Bronchial epithelial cell (primary cell): ENCODE measurements around the gene PTF1A. TPM values are rescaled to one million over a fixed set of nuclear protein-coding genes. Genes with fewer than 3 reads are reported as not detected.

Source experiments
- DNase-seq: peaks from one replicate; pipeline ENCODE4 v3.0.0-alpha.2; 2010; ENCODE audit warnings: low read depth
- FAIRE-seq: peaks from 2 replicates; lab custom pipeline; 2011; peaks lifted over from hg19 to GRCh38; lab: Jason Lieb, UNC
- H3K27me3 ChIP-seq: 2 replicates; pipeline ENCODE4 v1.5.1; 2011; ENCODE audit warnings: low read length; ENCODE audit not compliant: control insufficient read depth, insufficient read depth
- H3K36me3 ChIP-seq: 2 replicates; pipeline ENCODE4 v1.5.1; 2011; ENCODE audit warnings: low read length; ENCODE audit not compliant: control insufficient read depth, insufficient read depth
- H3K4me3 ChIP-seq: 2 replicates; pipeline ENCODE4 v1.5.1; 2011; ENCODE audit warnings: mild to moderate bottlenecking, low read depth, low read length, control low read depth
- total RNA-seq: library from RNA; depleted of rRNA; stranded (reverse); fragments of >200 nt; gene quantifications from 2 replicates; pipeline ENCODE4 v1.2.1, GENCODE V29; 2014
- TF ChIP-seq, protein P1 (sequence below): IDR thresholded peaks from 2 replicates; pipeline ENCODE4 v1.5.1; 2011; ENCODE audit warnings: mild to moderate bottlenecking, moderate library complexity, low read length, control low read depth, inconsistent platforms; ENCODE audit not compliant: insufficient read depth, severe bottlenecking

The PTF1A gene
- total RNA-seq, 1 donor from 2014 or later: not detected

DNA sequence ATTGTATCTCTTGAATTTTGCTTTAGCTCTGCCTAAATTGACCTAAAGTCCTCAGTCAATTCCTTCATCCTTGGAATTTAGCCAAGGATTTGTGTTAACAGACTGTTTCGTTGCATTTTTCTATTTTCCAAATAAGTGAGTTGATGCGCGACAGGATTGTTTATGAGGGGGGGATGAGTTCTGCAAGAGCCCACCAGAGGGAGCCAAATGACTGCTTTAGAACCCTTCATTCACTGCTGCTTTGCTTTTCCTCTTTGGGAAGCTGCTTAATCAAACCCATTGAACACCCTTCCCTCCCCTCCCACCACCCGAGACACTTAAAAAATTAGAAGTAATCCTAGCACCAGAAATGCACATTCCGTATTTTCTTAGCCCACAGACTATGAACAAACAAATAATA is 33.7 kb upstream of the PTF1A start:
- DNase-seq: peak; percentile 57
- FAIRE-seq: no peak
- Histone ChIP-seq H3K36me3 (no peaks in the 10 kb centered on the region), H3K4me3 (no peak overlapping the region), H3K27me3 (no peaks in the 10 kb centered on the region)
- TF ChIP-seq, protein P1, sequence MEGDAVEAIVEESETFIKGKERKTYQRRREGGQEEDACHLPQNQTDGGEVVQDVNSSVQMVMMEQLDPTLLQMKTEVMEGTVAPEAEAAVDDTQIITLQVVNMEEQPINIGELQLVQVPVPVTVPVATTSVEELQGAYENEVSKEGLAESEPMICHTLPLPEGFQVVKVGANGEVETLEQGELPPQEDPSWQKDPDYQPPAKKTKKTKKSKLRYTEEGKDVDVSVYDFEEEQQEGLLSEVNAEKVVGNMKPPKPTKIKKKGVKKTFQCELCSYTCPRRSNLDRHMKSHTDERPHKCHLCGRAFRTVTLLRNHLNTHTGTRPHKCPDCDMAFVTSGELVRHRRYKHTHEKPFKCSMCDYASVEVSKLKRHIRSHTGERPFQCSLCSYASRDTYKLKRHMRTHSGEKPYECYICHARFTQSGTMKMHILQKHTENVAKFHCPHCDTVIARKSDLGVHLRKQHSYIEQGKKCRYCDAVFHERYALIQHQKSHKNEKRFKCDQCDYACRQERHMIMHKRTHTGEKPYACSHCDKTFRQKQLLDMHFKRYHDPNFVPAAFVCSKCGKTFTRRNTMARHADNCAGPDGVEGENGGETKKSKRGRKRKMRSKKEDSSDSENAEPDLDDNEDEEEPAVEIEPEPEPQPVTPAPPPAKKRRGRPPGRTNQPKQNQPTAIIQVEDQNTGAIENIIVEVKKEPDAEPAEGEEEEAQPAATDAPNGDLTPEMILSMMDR: peak; percentile 91

GRCh38 chr10:23171232-23171876 is 20.8 kb upstream of the PTF1A start:
- TF ChIP-seq, protein P1: no peak
- DNase-seq (peak; percentile 8), FAIRE-seq (no peak)
- Histone ChIP-seq H3K27me3 (peaks cover 28% of the 10 kb centered on the region), H3K36me3 (no peaks in the 10 kb centered on the region), H3K4me3 (no peak overlapping the region)

- Histone ChIP-seq H3K4me3 (no peak overlapping the region), H3K27me3 (peaks cover 28% of the 10 kb centered on the region), H3K36me3 (no peaks in the 10 kb centered on the region)
- TF ChIP-seq, protein P1: no peak
- FAIRE-seq (no peak), DNase-seq (no peak)
Measured at GRCh38 chr10:23172429-23173213, 19.5 kb upstream of the PTF1A start.

DNA sequence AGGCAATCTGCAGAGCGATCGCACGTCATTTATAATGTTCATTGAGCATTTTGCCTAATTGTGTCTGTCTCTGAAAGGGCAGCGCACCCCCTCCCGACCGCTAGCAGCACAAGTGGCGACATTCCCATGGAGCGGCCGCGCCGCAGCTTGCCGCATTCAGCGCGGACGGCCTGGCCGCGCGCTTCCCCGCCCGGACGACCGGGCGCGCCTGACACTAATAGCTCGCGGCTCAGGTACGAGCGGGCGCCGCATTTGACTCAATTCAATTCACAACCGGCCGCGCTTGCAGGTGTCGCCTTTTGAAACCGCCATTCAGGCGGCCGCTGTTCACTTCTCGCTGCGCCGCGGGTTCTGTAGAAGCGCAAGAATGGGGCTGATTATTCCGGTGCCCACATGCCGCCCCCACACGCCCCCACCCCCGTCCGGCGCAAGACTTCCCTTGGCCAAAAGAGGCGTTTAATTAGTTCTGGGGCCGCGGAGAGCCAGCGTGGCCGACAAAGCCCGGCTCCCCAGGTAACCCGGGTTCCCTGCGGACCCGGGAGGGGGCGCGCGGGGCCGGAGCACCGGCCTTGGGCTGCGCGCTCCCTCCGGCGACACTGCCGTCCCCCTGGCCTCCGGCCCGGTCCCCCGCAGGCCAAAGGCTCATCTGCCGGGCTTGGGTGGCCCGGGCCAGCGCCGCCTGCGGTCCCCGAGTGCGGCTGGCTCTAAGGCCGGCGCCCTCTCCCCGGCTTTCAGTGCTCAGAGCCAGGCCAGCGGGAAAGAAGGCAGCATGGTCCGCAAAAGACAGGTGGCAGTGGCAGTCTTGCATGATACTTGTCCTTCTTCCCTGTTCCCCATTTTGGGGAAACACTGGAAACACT is 18.7 kb upstream of the PTF1A start:
- TF ChIP-seq, protein P1: no peak
- Histone ChIP-seq H3K4me3 (no peak overlapping the region), H3K27me3 (peaks cover 30% of the 10 kb centered on the region), H3K36me3 (no peaks in the 10 kb centered on the region)
- DNase-seq (no peak), FAIRE-seq (no peak)

GRCh38 chr10:23174074-23174976 is 17.8 kb upstream of the PTF1A start:
- Histone ChIP-seq H3K4me3 (no peak overlapping the region), H3K36me3 (no peaks in the 10 kb centered on the region), H3K27me3 (peaks cover 31% of the 10 kb centered on the region)
- TF ChIP-seq, protein P1: no peak
- FAIRE-seq (no peak), DNase-seq (no peak)
